GM19025 (cell line): ENCODE data around the gene BMPR2.
"Not testable (repeated sequence)": the region's sequence is repeated elsewhere in the genome, so short reads cannot be mapped to it uniquely, and the experiment has no call there.

ENCODE experiments used
- ATAC-seq: cut with Tn5 transposase; IDR thresholded peaks from one replicate; pipeline ENCODE4 v1.9.1; 2021; ENCODE audit warnings: mild to moderate bottlenecking, low read depth, moderate library complexity; ENCODE audit not compliant: unreplicated experiment

The BMPR2 gene

DNA sequence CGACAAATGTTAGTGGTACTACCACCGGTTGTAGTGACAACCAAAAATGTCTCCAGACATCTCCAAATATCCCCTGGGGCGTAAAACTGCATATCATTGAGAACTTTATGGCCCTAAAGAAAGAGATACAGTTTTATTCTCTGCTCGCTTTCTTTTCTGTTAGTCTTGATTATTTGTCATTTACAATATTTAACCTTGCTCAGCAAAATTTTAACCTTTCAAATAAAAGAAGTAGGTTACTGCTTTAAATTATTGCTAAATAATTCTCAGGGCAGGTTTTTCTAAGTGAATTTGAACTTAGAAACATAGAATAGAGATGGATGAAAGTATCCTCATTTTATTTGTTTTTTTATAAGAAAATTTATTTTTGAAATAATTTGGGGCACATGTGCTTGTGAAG, 67.9 kb downstream of the BMPR2 start:
- ATAC-seq: no peak

DNA sequence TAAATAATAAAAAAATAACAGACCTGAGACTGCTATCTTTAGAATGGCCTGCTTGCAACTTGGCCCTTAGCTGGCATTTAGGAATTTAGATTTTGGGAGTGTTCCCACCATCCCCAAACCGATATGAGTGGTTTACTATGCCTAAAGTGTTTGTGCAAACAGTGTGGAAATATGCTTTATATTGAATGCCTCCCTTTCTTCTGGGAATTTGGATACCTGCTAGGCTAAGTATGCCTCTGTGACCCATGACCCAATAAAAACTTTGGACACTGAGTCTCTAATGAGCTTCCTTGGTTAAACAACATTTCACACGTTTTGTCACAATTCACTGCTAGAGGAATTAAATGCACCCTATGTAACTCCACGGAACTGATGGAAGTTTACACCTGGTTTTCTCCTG, 73.2 kb downstream of the BMPR2 start:
- ATAC-seq: no peak

GRCh38 chr2:202450785-202451184, 74.7 kb downstream of the BMPR2 start:
- no peak for ATAC-seq

DNA sequence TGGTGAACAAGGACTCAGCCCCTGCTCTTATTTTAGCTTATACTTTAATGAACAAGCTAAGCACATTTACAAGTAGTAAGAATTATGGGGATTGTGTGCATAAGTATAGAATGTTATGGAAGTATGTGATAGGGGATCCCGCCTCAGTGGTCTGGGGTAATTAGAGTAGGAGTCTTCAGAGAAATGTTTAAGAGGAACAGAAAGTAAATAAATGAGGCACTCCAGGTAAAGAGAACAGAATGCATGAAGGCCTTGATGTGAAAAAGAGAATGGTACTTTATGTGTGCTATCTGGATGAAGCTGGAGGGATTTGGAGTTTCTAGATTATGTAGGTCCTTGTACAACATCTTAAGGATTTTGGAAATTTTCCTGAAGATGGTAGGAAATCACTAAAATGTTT, 76.6 kb downstream of the BMPR2 start:
- no peak for ATAC-seq

DNA sequence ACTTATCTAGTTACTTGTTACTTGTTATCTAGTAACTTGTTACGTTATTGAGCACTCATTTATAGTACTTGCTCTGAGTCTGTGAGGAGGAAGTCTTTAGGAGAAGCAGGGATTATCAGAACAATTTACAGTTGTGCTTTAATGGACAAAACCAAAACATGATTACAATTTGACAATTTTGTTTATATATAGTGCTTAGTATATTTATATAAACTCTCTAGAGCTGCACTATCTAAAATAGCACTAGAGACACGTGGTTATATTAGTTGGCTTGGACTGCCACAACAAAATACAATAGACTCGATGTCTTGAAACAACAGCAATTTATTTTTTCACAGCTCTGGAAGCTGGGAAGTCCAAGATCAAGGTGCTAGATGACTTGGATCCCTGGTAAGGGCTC, 78.4 kb downstream of the BMPR2 start:
- ATAC-seq: no peak

- no peak for ATAC-seq
Measured at GRCh38 chr2:202455114-202455513, 79.0 kb downstream of the BMPR2 start.

GRCh38 chr2:202460119-202460518, 84.0 kb downstream of the BMPR2 start:
- ATAC-seq: no peak

GRCh38 chr2:202479090-202479489, 103.0 kb downstream of the BMPR2 start:
- ATAC-seq: no peak

DNA sequence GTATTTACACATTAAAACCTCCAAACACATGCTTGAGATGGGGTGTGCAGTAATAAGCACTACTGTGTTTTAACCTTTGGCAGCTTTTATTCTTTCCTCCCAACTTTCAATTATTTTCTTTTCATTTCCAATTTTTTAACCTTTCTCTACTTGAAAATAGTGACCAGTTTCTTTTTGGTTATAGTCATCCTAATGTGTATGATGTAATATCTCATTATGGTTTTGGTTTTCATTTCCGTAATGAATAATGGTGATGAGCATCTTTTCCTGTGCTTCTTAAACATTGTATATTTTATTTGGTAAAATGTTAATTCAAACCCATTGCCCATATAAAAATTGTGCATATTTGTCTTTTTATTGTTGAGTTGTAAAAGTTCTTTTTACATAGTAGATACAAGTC, 103.5 kb downstream of the BMPR2 start:
- ATAC-seq: no peak

DNA sequence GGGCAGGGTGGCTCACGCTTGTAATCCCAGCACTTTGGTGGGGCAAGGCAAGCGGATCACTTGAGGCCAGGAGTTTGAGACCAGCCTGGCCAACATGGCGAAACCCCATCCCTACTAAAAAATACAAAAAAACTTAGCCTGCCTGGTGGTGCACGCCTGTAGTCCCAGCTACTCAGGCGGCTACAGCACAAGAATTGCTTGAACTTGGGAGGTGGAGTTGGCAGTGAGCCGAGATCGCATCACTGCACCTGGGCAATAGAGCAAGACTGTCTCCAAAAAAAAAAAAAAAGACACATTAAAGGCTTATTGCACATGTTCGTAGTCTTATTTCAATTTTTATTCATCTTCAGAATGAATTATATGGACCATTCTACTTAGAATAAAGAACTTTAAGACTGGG, 110.2 kb downstream of the BMPR2 start:
- ATAC-seq: no peak

- no peak for ATAC-seq
Measured at GRCh38 chr2:202488671-202489070, 112.5 kb downstream of the BMPR2 start.

GRCh38 chr2:202490479-202490878, 114.4 kb downstream of the BMPR2 start:
- ATAC-seq: no peak

GRCh38 chr2:202491514-202491913, 115.4 kb downstream of the BMPR2 start:
- no peak for ATAC-seq

GRCh38 chr2:202494300-202495229, 118.4 kb downstream of the BMPR2 start:
- ATAC-seq: no peak

DNA sequence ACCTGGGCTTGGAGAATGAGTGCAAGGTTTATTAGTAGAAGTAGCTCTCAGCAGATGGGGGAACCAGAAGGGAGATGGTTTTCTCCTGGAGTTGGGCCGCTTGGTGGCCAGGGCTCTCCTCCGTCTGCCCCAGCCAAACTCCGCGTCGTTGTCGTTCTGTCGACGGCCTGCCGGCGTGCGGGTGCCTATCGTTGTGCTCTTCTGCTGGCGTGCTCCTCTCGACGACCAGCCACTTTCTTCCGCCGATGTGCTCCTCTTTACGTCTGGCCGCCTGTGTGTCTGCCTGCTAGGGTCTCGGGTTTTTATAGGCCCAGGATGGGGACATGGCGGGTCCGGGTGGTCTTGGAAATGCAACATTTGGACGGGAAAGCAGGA, 119.1 kb downstream of the BMPR2 start:
- no peak for ATAC-seq

GRCh38 chr2:202496835-202497472, 120.8 kb downstream of the BMPR2 start:
- ATAC-seq: not testable (repeated sequence)

GRCh38 chr2:202497473-202497866, 121.3 kb downstream of the BMPR2 start:
- ATAC-seq: not testable (repeated sequence)

GRCh38 chr2:202499841-202500240, 123.7 kb downstream of the BMPR2 start:
- ATAC-seq: not testable (repeated sequence)

DNA sequence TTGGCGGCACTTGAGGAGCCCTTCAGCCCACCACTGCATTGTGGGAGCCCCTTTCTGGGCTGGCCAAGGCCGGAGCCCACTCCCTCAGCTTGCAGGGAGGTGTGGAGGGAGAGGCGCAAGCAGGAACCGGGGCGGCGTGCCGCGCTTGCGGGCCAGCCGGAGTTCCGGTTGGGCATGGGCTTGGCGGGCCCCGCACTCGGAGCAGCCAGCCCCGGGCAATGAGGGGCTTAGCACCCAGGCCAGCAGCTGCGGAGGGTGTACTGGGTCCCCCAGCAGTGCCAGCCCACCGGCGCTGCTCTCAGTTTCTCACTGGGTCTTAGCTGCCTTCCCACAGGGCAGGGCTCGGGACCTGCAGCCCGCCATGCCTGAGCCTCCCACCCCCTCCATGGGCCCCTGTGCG, 127.1 kb downstream of the BMPR2 start:
- not testable (repeated sequence) for ATAC-seq

GRCh38 chr2:202508686-202509085, 132.6 kb downstream of the BMPR2 start:
- ATAC-seq: no peak

- ATAC-seq: no peak
Measured at GRCh38 chr2:202510911-202511310, 134.8 kb downstream of the BMPR2 start.

DNA sequence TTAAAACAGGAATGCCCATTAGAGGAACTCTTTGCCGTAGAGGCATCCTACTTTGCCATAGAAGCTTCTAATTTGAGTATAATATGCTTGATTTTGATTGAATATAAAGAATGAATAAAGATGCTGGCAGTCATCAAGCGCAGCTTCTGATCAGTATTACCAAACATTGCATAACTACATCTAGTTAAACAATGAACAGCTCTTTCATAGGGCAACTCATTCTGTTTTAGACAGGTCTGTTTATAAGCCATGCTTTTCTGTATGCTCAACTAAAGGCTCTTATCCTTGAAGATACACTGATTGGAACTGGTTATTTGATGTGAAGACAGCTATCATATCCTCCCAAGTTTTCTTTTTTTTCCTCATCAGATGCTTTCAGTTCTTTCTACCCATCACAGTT, 136.0 kb downstream of the BMPR2 start:
- no peak for ATAC-seq
